Stimulated activated memory B cell treated with anti-CD40 and anti-IgM and Interleukin-4, amounts not matched to agents 10 μg/mL and 1 μg/mL and 100 μg/mL, for 72 hours (primary cell): ENCODE data around the gene STAP2.
A peak's percentile ranks its signal among the peaks of the same experiment; 100 is the strongest.

Experiments
- ATAC-seq: fragments of 150-1000 bp; cut with Tn5 transposase; 2 replicates; pipeline ENCODE4 v1.10.0; 2021
- H3K27ac Mint-ChIP-seq: one replicate; pipeline ENCODE4 v1.8.0; 2022; ENCODE audit warnings: mild to moderate bottlenecking, mixed read lengths
- H3K27me3 Mint-ChIP-seq: one replicate; pipeline ENCODE4 v1.8.0; 2022; ENCODE audit warnings: mixed read lengths
- H3K36me3 Mint-ChIP-seq: one replicate; pipeline ENCODE4 v1.8.0; 2022; ENCODE audit warnings: mixed read lengths
- H3K4me1 Mint-ChIP-seq: one replicate; pipeline ENCODE4 v1.8.0; 2022; ENCODE audit warnings: mixed read lengths
- H3K4me3 Mint-ChIP-seq: one replicate; pipeline ENCODE4 v1.8.0; 2022; ENCODE audit warnings: mild to moderate bottlenecking, moderate library complexity, mixed read lengths
- H3K9me3 Mint-ChIP-seq: one replicate; pipeline ENCODE4 v1.8.0; 2022; ENCODE audit warnings: mixed read lengths

The STAP2 gene

GRCh38 chr19:4365341-4365740 lies 26.7 kb upstream of the STAP2 start:
- H3K4me1 Mint-ChIP-seq, result peaks cover 38% of the 10 kb centered on the region
- H3K27ac Mint-ChIP-seq, result peak overlapping the region; percentile 23
- no peaks in the 10 kb centered on the region for H3K9me3 Mint-ChIP-seq
- peaks cover 29% of the 10 kb centered on the region for H3K36me3 Mint-ChIP-seq
- ATAC-seq, result no peak
- H3K27me3 Mint-ChIP-seq, result no peaks in the 10 kb centered on the region
- H3K4me3 Mint-ChIP-seq, result no peak overlapping the region

- ATAC-seq, result no peak
- peak overlapping the region; percentile 63 for H3K27ac Mint-ChIP-seq
- no peak overlapping the region for H3K4me3 Mint-ChIP-seq
- H3K4me1 Mint-ChIP-seq, result peaks cover 25% of the 10 kb centered on the region
- H3K9me3 Mint-ChIP-seq, result no peaks in the 10 kb centered on the region
- no peaks in the 10 kb centered on the region for H3K27me3 Mint-ChIP-seq
- peaks cover 36% of the 10 kb centered on the region for H3K36me3 Mint-ChIP-seq
Observed at GRCh38 chr19:4363571-4364304, 25.1 kb upstream of the STAP2 start.

DNA sequence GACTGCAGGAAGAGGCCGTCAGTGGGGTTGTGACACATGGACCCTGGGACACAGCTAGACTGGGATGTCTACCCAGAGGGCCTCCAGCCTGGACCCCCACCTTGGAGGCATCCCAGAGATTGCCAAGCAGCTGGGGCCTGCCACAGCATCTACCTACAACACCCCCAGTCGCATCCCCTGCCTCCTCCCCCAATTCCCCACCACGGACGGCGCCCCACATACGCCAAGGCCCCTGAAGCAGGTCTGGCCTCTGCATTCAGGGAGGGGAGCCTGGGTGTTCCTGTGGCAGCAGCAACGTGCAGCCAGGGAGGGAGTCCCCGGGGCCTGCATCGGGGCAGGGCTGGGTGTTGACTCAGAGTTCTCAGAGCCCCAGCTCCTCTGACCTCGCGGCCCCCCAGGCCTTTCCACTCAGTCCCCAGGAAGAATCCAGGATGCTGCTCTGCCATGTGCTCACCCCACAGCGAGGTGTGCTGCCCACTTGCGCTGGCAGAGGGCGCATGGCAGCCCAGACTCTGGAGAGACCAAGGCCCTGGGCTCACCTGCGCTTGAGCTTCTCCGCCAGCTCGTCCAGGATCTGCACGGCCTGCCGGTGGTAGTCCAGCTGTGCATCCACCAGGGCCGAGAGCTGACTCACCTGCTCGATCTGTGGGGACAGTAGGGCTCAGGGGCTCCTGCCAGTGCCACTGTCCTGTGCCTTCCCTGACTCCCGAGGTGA lies 24.4 kb upstream of the STAP2 start:
- Mint-ChIP-seq H3K4me1 (peaks cover 18% of the 10 kb centered on the region), H3K9me3 (no peaks in the 10 kb centered on the region), H3K4me3 (no peak overlapping the region), H3K36me3 (peaks cover 38% of the 10 kb centered on the region), H3K27me3 (no peaks in the 10 kb centered on the region), H3K27ac (peak overlapping the region; percentile 63)
- peak; percentile 14 for ATAC-seq

DNA sequence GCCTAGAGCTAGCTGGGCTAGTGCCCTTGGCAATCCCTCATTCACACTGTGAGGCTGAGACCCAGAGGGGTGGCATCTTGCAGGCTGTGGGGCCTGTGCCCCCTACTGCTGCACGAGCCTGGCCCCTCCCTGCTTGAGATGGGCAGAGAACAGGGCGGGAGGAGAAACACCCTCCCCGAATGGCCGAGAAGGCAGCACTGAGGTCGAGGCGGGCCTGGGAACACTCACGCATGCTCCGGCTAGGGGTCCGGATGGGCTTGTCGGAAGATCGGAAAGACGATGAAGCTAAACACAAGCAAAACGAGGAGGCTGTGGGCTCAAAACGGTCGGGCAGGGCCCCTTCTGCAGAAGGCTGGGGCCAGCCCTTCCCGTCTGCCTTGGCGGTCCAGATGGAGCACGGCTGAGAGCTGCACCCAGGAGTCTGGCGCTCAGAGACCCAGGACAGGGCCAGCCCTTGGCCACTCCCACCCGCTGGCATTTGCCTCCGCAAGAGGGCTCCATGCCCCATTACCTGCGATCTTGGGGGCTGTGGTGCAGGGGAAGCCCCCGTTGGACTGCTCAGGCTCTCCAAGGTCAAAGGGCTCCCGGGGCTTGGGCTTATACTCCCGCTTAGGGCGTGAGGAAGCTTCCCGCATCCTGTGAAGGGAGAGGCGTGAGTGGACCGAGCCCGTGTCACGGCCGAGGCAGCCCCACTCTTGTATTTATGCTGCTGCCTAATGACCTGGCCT lies 23.6 kb upstream of the STAP2 start:
- Mint-ChIP-seq H3K4me1 (peaks cover 11% of the 10 kb centered on the region), H3K27ac (no peak overlapping the region), H3K36me3 (peaks cover 38% of the 10 kb centered on the region), H3K4me3 (peak overlapping the region; percentile 7), H3K9me3 (no peaks in the 10 kb centered on the region), H3K27me3 (no peaks in the 10 kb centered on the region)
- ATAC-seq, result no peak

DNA sequence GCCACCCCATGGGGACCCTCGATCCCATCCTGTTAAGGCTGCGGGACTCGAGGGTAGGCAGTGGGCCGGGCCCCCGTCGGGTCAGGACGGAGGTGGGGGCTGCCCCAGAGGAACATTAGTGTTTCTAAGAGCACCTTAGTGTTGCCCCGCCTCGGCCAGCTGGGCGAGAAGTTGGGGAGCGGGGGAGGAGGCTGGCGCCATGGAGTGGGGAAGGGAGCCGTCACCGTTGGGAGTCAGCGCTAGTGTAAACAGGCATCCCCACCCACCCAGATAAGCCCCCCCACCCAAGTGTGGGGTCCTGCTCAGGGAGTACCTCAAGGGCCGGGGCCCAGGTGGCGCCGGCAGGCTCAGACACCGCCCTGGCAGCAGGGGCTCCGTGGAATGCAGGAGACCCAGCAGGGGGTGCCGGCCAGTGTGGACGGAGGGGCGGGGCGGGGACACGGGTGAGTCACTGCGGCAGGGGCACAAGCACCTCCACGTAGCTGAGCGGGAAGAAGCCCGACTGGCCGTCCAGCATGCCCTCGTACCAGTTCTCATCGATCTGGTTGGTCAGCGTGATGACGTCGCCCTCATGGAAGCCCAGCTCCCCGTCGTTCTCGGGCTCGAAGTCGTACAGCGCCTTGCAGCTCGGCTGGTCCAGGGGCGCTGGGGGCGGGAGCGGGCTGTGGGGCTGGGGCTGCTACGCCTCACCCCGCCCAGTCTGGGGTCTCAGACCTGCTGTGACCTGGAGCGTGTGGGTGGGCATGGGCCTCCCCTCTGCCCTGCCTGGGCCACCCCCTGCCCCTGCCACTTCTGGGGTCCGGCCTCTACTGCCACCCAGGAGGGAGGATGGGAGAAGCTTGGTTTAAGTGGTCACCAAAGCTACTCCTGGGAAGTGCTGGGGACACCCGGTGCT lies 22.8 kb upstream of the STAP2 start:
- Mint-ChIP-seq H3K27me3 (no peaks in the 10 kb centered on the region), H3K4me3 (no peak overlapping the region), H3K4me1 (peaks cover 11% of the 10 kb centered on the region), H3K9me3 (no peaks in the 10 kb centered on the region), H3K27ac (no peak overlapping the region), H3K36me3 (peaks cover 33% of the 10 kb centered on the region)
- ATAC-seq, result no peak

DNA sequence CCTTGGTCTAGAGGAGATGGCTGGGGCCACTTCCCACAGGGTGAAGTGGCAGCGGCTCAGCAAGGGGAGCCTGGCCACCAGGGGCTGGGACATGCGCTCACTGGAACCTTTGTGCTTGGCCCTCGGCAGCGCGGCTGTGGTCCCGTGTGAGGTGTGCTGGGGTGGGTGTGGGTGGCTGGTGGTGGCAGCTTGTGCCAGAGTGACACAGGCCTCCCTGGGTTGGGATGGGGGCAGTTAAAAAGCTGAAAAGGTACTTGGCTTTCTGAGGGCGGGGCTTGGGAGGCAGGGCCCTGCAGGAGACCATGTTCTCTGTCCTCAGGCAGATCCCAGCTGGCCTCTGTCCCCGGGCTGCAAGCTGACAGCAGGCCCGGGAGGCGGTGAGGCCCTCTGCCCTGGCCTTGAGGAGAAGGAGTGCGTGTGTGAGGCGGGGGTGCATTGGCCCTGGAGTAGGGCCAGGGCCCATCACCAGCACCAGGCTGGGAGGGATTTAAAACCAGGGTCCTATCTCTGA lies 22.1 kb upstream of the STAP2 start:
- Mint-ChIP-seq H3K36me3 (peaks cover 32% of the 10 kb centered on the region), H3K4me3 (no peak overlapping the region), H3K27me3 (no peaks in the 10 kb centered on the region), H3K9me3 (no peaks in the 10 kb centered on the region), H3K4me1 (peaks cover 11% of the 10 kb centered on the region), H3K27ac (no peak overlapping the region)
- no peak for ATAC-seq

DNA sequence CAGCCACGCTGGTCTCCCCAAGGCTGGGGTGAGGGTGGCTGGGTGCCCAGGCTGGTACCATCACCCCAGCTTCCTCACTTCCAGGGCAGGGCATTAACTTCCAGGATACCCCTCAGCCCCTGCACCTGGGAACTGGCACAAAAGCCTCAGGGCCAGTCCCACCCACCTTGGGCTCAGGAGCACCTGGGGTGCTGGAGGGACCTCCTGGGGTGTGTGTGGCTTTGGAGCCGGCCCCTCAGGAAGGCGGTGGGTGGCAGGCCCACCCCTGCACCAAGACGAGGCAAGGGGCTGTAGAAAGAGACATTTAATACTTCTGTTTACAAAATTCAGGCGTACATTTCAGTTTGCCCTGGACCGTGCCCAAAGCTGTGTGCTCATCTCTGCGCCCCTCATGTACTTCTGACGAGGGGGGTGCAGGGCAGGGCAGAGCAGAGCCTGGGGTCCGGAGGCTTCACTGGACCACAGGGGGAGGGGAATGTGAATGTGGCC lies 21.5 kb upstream of the STAP2 start:
- H3K27ac Mint-ChIP-seq, result no peak overlapping the region
- no peaks in the 10 kb centered on the region for H3K9me3 Mint-ChIP-seq
- H3K4me3 Mint-ChIP-seq, result no peak overlapping the region
- H3K4me1 Mint-ChIP-seq, result peaks cover 11% of the 10 kb centered on the region
- no peaks in the 10 kb centered on the region for H3K27me3 Mint-ChIP-seq
- peaks cover 32% of the 10 kb centered on the region for H3K36me3 Mint-ChIP-seq
- no peak for ATAC-seq

- H3K9me3 Mint-ChIP-seq, result no peaks in the 10 kb centered on the region
- H3K36me3 Mint-ChIP-seq, result peaks cover 33% of the 10 kb centered on the region
- no peaks in the 10 kb centered on the region for H3K27me3 Mint-ChIP-seq
- H3K4me1 Mint-ChIP-seq, result peaks cover 11% of the 10 kb centered on the region
- H3K27ac Mint-ChIP-seq, result no peak overlapping the region
- ATAC-seq, result no peak
- H3K4me3 Mint-ChIP-seq, result no peak overlapping the region
Observed at GRCh38 chr19:4359627-4360000, 21.0 kb upstream of the STAP2 start.

- ATAC-seq, result no peak
- H3K27me3 Mint-ChIP-seq, result no peaks in the 10 kb centered on the region
- H3K36me3 Mint-ChIP-seq, result peaks cover 40% of the 10 kb centered on the region
- H3K4me1 Mint-ChIP-seq, result peaks cover 11% of the 10 kb centered on the region
- no peaks in the 10 kb centered on the region for H3K9me3 Mint-ChIP-seq
- H3K27ac Mint-ChIP-seq, result peak overlapping the region; percentile 5
- H3K4me3 Mint-ChIP-seq, result no peak overlapping the region
Observed at GRCh38 chr19:4358709-4359626, 20.3 kb upstream of the STAP2 start.

GRCh38 chr19:4357921-4358326 lies 19.3 kb upstream of the STAP2 start:
- no peak for ATAC-seq
- Mint-ChIP-seq H3K9me3 (no peaks in the 10 kb centered on the region), H3K4me3 (no peak overlapping the region), H3K36me3 (peaks cover 36% of the 10 kb centered on the region), H3K27me3 (no peaks in the 10 kb centered on the region), H3K27ac (no peak overlapping the region), H3K4me1 (peaks cover 11% of the 10 kb centered on the region)

GRCh38 chr19:4357095-4357797 lies 18.6 kb upstream of the STAP2 start:
- Mint-ChIP-seq H3K27ac (no peak overlapping the region), H3K4me3 (no peak overlapping the region), H3K27me3 (no peaks in the 10 kb centered on the region), H3K36me3 (peaks cover 41% of the 10 kb centered on the region), H3K4me1 (peaks cover 17% of the 10 kb centered on the region), H3K9me3 (no peaks in the 10 kb centered on the region)
- ATAC-seq, result no peak

DNA sequence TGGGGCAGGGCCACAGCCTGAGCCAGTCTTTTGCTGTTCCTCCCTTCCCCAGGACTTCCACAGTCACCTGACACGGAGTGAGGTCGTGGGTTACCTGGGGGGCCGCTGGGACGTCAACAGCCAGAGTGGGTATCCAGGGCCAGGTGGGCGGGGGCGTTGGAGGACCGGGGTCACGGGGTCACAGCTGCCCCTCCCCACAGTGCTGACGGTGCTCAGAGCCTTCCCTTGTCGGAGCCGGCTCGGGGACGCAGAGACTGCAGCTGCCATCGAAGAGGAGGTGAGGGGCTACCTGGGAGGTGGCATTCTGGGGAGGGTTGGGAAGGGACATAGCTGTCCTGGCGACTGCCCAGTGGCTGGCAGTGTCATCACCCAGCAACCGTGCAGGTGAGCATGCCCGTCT lies 16.3 kb upstream of the STAP2 start:
- Mint-ChIP-seq H3K27me3 (no peaks in the 10 kb centered on the region), H3K4me3 (no peak overlapping the region), H3K36me3 (peaks cover 35% of the 10 kb centered on the region), H3K4me1 (peaks cover 6% of the 10 kb centered on the region), H3K27ac (no peak overlapping the region), H3K9me3 (no peaks in the 10 kb centered on the region)
- no peak for ATAC-seq

DNA sequence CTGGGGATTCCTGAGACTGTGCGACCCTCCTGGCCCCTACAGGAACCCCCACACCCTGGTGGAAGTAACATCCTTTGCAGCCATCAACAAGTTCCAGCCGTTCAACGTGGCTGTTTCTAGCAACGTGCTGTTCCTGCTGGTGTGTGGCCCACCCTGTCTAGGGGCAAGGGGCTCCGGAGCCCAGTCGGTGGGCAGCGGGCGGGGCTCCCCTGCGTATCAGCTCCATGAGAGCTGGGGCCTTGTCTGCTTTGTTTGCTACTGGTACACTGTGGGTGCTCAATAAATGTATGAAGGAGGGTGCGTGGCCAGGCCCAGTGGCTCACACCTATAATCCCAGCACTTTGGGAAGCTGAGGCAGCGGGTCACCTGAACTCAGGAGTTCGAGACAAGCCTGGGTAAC lies 15.7 kb upstream of the STAP2 start:
- H3K36me3 Mint-ChIP-seq, result peaks cover 38% of the 10 kb centered on the region

More for the DNA sequence above, 15.7 kb upstream of the STAP2 start:
- Mint-ChIP-seq H3K4me3 (no peak overlapping the region), H3K4me1 (peaks cover 6% of the 10 kb centered on the region), H3K9me3 (no peaks in the 10 kb centered on the region), H3K27me3 (no peaks in the 10 kb centered on the region), H3K27ac (no peak overlapping the region)
- no peak for ATAC-seq
